Stimulated activated CD8-positive, alpha-beta memory T cell treated with anti-CD3 and anti-CD28 coated beads, Interleukin-7, amount 100 ng/mL, for 1 hour (primary cell): Measurements from ENCODE around the gene ATG2A.

ENCODE experiments used
- DNase-seq, 2 donors: peaks; one replicate each; pipeline ENCODE4 v3.0.0-alpha.2; 2020; ENCODE audit warnings: low read depth in 2 of 2

The ATG2A gene

GRCh38 chr11:64902102-64902900 lies 14.7 kb downstream of the ATG2A start:
- DNase-seq = no peak

GRCh38 chr11:64900774-64901173 lies 16.2 kb downstream of the ATG2A start:
- DNase-seq = no peak

- DNase-seq = no peak
Measured at GRCh38 chr11:64900263-64900678, 16.7 kb downstream of the ATG2A start.

- no peak for DNase-seq
Measured at GRCh38 chr11:64898541-64898940, 18.5 kb downstream of the ATG2A start.

- no peak for DNase-seq
Measured at GRCh38 chr11:64898076-64898445, 18.9 kb downstream of the ATG2A start.

- no peak for DNase-seq
Measured at GRCh38 chr11:64897381-64898075, 19.5 kb downstream of the ATG2A start.

GRCh38 chr11:64896448-64897022 lies 20.5 kb downstream of the ATG2A start:
- DNase-seq = no peak

GRCh38 chr11:64894812-64895452 lies 22.1 kb downstream of the ATG2A start:
- DNase-seq = no peak

- DNase-seq = peak; percentile 83 to 94
Measured at GRCh38 chr11:64894070-64894811, 22.8 kb downstream of the ATG2A start.

- no peak for DNase-seq
Measured at GRCh38 chr11:64893194-64894069, 23.6 kb downstream of the ATG2A start.

GRCh38 chr11:64892838-64893193 lies 24.2 kb downstream of the ATG2A start:
- DNase-seq = no peak

GRCh38 chr11:64892411-64892831 lies 24.6 kb downstream of the ATG2A start:
- no peak for DNase-seq

- DNase-seq = no peak
Measured at GRCh38 chr11:64891880-64892279, 25.1 kb downstream of the ATG2A start.

- no peak for DNase-seq
Measured at GRCh38 chr11:64891215-64891848, 25.7 kb downstream of the ATG2A start.

- no peak for DNase-seq
Measured at GRCh38 chr11:64890522-64890939, 26.5 kb downstream of the ATG2A start.

- no peak for DNase-seq
Measured at GRCh38 chr11:64888729-64889511, 28.1 kb downstream of the ATG2A start.

- DNase-seq = no peak
Measured at GRCh38 chr11:64888406-64888728, 28.6 kb downstream of the ATG2A start.

GRCh38 chr11:64887757-64888405 lies 29.1 kb downstream of the ATG2A start:
- DNase-seq = peak; percentile 61 to 78

GRCh38 chr11:64887234-64887756 lies 29.7 kb downstream of the ATG2A start:
- DNase-seq = no peak
